K562 (cell line): ENCODE measurements around the gene COX5A. TPM values are rescaled to one million over a fixed set of nuclear protein-coding genes. Genes with fewer than 3 reads are reported as not detected.

ENCODE experiments used
- ATAC-seq: fragments of 200-7000 bp; cut with Tn5 transposase; 3 replicates; pipeline ENCODE4 v1.9.1; 2020; ENCODE audit warnings: moderate library complexity
- BruUV-seq: library from RNA; stranded (reverse); fragments of 400-500 nt; replicated peaks from 2 replicates; lab custom pipeline; 2021; lab: Mats Ljungman, UMichigan
- CTCF ChIA-PET: fragments of 300-600 bp; formaldehyde crosslinking; extraction: SDS; loops from one replicate; lab custom pipeline; 2021; ENCODE audit warnings: low intra/inter-chr PET ratio; lab: Yijun Ruan, JAX
- POLR2A ChIA-PET: fragments of 300-600, 350-650 bp; sonication (Branson Sonifier 250); formaldehyde crosslinking; extraction: SDS; loops from one replicate; lab custom pipeline; 2021; ENCODE audit warnings: antibody characterized with exemption, inconsistent platforms; lab: Yijun Ruan, JAX
- DNase-seq, 4 experiments: peaks; one replicate each; pipeline versions ENCODE4 v3.0.0 to v3.0.0-alpha.2; 2011 to 2018; ENCODE audit warnings: low spot score in 3 of 4, mixed read lengths in 3 of 4; ENCODE audit errors: extremely low read depth in 1 of 4
- FAIRE-seq: peaks from 2 replicates; lab custom pipeline; 2011; peaks lifted over from hg19 to GRCh38; lab: Jason Lieb, UNC
- H2AFZ ChIP-seq: 2 replicates; pipeline ENCODE4 v1.6.0; 2011; ENCODE audit warnings: low read depth, low read length, control low read depth, inconsistent platforms
- H3K27ac ChIP-seq: fragments of 200-600 bp; 3 replicates; pipeline ENCODE4 v1.8.0; 2011; ENCODE audit warnings: low read depth, mild to moderate bottlenecking, control low read depth, inconsistent platforms, low read length, moderate library complexity, mixed read lengths; ENCODE audit errors: extremely low read depth
- H3K27me3 ChIP-seq, 2 experiments: fragments of 300-600 bp in 1 of 2; 2 replicates in 1 of 2; 3 replicates in 1 of 2; pipeline versions ENCODE4 v1.6.0 to v1.8.0; 2011; ENCODE audit warnings: inconsistent platforms in 2 of 2, low read length in 2 of 2, mild to moderate bottlenecking in 1 of 2, mixed read lengths in 1 of 2, moderate library complexity in 1 of 2; ENCODE audit not compliant: control insufficient read depth in 2 of 2, insufficient read depth in 2 of 2
- H3K36me3 ChIP-seq: fragments of 300-600 bp; 3 replicates; pipeline ENCODE4 v1.8.0; 2011; ENCODE audit warnings: mild to moderate bottlenecking, low read length, inconsistent platforms; ENCODE audit not compliant: control insufficient read depth, insufficient read depth
- H3K4me1 ChIP-seq, 2 experiments: fragments of 200-600 bp in 1 of 2; replicated peaks in 1 of 2; 2 replicates in 1 of 2; 3 replicates in 1 of 2; pipeline versions ENCODE4 v1.5.1 to v1.8.0; 2011; ENCODE audit warnings: inconsistent platforms in 2 of 2, low read length in 2 of 2, mild to moderate bottlenecking in 1 of 2, mixed read lengths in 1 of 2, moderate library complexity in 1 of 2; ENCODE audit not compliant: control insufficient read depth in 2 of 2, insufficient read depth in 2 of 2
- H3K4me2 ChIP-seq: 2 replicates; pipeline ENCODE4 v1.6.1; 2011; ENCODE audit warnings: low read length, control low read depth, inconsistent platforms, mixed read lengths; ENCODE audit not compliant: insufficient read depth
- H3K4me3 ChIP-seq: fragments of 200-600 bp; sonication (generic), shearing (Covaris generic); 2 replicates; pipeline ENCODE4 v1.5.1; 2016; ENCODE audit warnings: control low read depth, inconsistent platforms
- H3K79me2 ChIP-seq: fragments of 200-600 bp; 3 replicates; pipeline ENCODE4 v1.8.0; 2011; ENCODE audit warnings: low read length, inconsistent platforms; ENCODE audit not compliant: control insufficient read depth, insufficient read depth
- H3K9ac ChIP-seq, 2 experiments: 2 replicates each; pipeline versions ENCODE4 v1.6.0 to v1.6.1; 2011; ENCODE audit warnings: low read depth in 2 of 2, low read length in 2 of 2, control low read depth in 1 of 2, inconsistent platforms in 1 of 2, mild to moderate bottlenecking in 1 of 2, mixed read lengths in 1 of 2; ENCODE audit not compliant: insufficient read depth in 1 of 2
- H3K9me1 ChIP-seq: one replicate; pipeline ENCODE4 v1.6.0; 2011; ENCODE audit warnings: inconsistent platforms, mild to moderate bottlenecking, low read length, moderate library complexity; ENCODE audit not compliant: control insufficient read depth, insufficient read depth
- H3K9me3 ChIP-seq: replicated peaks from 2 replicates; pipeline ENCODE4 v1.5.1; 2011; ENCODE audit warnings: low read depth, low read length, inconsistent platforms; ENCODE audit not compliant: control insufficient read depth, insufficient read depth
- H4K20me1 ChIP-seq: replicated peaks from 2 replicates; pipeline ENCODE4 v1.6.1; 2011; ENCODE audit warnings: low read length, inconsistent platforms, mixed read lengths; ENCODE audit not compliant: control insufficient read depth, insufficient read depth
- CSDE1 ChIP-seq, 2 experiments: fragments of 450-650 bp; IDR thresholded peaks; 2 replicates each; pipeline ENCODE4 v1.6.1; 2016; ENCODE audit warnings: mild to moderate bottlenecking in 1 of 2
- ZNF282 ChIP-seq: sonication (generic); formaldehyde crosslinking; IDR thresholded peaks from 2 replicates; pipeline ENCODE4 v1.8.1; 2023; ENCODE audit warnings: missing genetic modification reagents
- WGBS: fragments of 100-300 bp; shearing (Covaris generic); methylation state at CpG from one replicate; pipeline ENCODE4 v1.1.6; 2016; ENCODE audit warnings: low coverage, mixed read lengths; ENCODE audit not compliant: insufficient coverage; ENCODE audit errors: missing lambda C conversion rate; 5-methylcytosine and 5-hydroxymethylcytosine counted together
- in situ Hi-C: fragments of 300-500 bp; cut with MboI; formaldehyde crosslinking; loops from 4 replicates; pipeline ENCODE4 v1.15.0; 2018; ENCODE audit warnings: inconsistent platforms, mixed read lengths
- intact Hi-C: fragments of 100-400 bp; cut with micrococcal nuclease; formaldehyde crosslinking; loops from 2 replicates; pipeline ENCODE4 v1.14.2; 2022
- polyA plus RNA-seq, 8 experiments: library from polyadenylated mRNA; depleted of rRNA in 4 of 8; stranded (reverse) in 5 of 8; unstranded in 3 of 8; fragments of >200 nt; fragmentation: Nextera tagmentation in 2 of 8; fragmentation: Illumina TruSeq in 1 of 8; extraction: Ambion mirVana in 2 of 8; extraction: Trizol in 1 of 8; gene quantifications; 2 replicates each; pipeline versions ENCODE4 v1.2.1 to v1.2.3, GENCODE V29; 2011 to 2014; ENCODE audit warnings: inconsistent platforms in 1 of 8, missing spikeins in 1 of 8
- total RNA-seq, 7 experiments: library from RNA; depleted of rRNA in 6 of 7; stranded (reverse); fragments of >200 nt in 6 of 7; fragmentation: Illumina TruSeq in 2 of 7; extraction: Trizol in 2 of 7; gene quantifications; 2 replicates each; pipeline versions ENCODE4 v1.2.1 to v1.2.3, GENCODE V29; 2011 to 2021; ENCODE audit warnings: low replicate concordance in 1 of 7
- TF ChIP-seq, protein P1 (sequence below): sonication (generic); formaldehyde crosslinking; IDR thresholded peaks from 2 replicates; pipeline ENCODE4 v1.8.1; 2022; ENCODE audit warnings: missing genetic modification reagents
- TF ChIP-seq, protein P2 (sequence below), 2 experiments: fragments of 450-650 bp in 1 of 2; sonication (generic) in 1 of 2; formaldehyde crosslinking in 1 of 2; IDR thresholded peaks in 1 of 2; conservative IDR thresholded peaks in 1 of 2; 2 replicates each; pipeline versions ENCODE4 v1.6.1 to v1.8.1; 2016 to 2023; ENCODE audit warnings: mild to moderate bottlenecking in 2 of 2, moderate library complexity in 2 of 2, inconsistent platforms in 1 of 2, missing genetic modification reagents in 1 of 2

COX5A gene
- total and polyA plus RNA-seq, 9 of the 15 experiments (the other 6 are each of a cell fraction or from before 2014, with no cell fraction given), result 86.8 to 553 (median 371) TPM

DNA sequence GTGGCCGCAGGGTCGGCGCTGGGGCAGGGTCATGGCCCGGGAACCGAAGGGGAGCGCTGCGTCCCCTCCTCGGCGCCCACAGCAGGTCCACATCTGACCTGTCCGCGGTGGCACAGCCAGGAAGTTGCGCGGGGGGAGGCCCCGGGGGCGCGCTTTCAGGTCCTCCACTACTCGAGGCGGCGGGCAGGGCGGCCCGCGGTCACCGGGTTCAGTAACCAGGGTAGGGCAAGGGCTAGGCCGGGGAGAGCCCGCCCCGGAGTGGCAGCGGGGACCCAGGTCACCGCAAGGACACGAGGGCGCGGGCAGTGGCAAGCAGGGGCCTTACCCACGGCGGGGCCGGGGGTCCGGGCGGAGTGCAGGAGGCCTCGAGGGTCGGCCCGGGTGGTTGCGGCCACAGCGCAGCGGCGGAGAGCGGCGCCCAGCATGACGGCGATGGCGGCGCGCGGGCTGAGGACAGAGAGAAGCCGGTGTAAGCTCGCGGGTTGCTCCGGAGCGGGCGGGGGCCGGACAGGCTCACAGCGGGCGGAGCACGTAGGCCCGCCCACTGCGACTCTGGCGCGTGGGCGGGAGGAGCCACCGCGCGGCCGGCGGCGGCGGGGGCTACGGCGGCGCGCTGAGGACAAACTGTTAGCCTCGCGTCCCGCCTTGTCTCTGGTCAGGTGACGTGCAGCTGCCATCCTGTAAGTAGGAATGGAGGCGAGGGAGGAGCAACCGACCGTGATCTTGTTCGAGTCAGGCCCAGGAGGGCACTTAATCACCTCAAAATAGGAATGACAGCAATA, at the start of gene COX5A (continued):
- TF ChIP-seq ZNF282 (CRISPR knock-in tag), result 0 out of 2 replicates have a peak, but pooled peaks have one; percentile 64
- TF ChIP-seq, protein P1, sequence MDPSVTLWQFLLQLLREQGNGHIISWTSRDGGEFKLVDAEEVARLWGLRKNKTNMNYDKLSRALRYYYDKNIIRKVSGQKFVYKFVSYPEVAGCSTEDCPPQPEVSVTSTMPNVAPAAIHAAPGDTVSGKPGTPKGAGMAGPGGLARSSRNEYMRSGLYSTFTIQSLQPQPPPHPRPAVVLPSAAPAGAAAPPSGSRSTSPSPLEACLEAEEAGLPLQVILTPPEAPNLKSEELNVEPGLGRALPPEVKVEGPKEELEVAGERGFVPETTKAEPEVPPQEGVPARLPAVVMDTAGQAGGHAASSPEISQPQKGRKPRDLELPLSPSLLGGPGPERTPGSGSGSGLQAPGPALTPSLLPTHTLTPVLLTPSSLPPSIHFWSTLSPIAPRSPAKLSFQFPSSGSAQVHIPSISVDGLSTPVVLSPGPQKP (CRISPR knock-in tag), result no peak

DNA sequence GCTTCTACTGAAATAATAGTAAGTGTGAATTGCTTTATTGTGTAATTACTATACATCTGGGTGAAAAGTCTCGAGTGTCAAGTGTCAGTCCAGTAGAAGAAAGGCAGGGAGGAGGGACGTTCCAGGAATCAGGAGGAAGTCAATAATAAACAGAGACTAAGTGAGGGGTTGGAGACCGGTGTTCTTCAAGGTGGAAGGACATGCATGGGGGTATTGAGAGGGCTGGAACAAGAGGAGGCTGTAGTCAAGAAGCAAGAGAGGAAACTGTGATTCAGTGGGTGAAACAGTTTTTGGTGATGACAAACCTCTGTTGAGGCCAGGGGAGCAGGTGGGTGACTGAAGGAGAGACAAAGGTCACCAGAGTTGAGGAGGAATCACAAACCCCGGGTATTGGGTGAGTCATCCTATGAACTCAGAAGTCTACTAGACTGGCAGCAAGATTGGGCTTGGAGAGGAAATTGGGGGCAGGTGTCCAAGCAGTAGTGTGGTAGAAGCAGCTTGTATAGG, 45.9 kb upstream of the COX5A start:
- Histone ChIP-seq H4K20me1 (no peaks in the 10 kb centered on the region; the same call in 1 of the 2 replicates), H3K9me1 (no peaks in the 10 kb centered on the region), H3K36me3 (no peaks in the 10 kb centered on the region), H3K27me3 (peaks cover 20 to 44% of the 10 kb centered on the region in 2 experiments), H3K9me3 (no peaks in the 10 kb centered on the region; the same call in 1 of the 2 replicates), H3K9ac (no peak overlapping the region), H3K27ac (no peak overlapping the region), H3K4me3 (no peak overlapping the region), H2AFZ (no peak overlapping the region), H3K4me2 (no peak overlapping the region), H3K79me2 (no peaks in the 10 kb centered on the region), H3K4me1 (no peaks in the 10 kb centered on the region)
- no TSS peak for BruUV-seq
- in situ Hi-C loops, result no loop called here
- ChIA-PET CTCF (no interaction called here), POLR2A (interaction anchor here (0.7 kb wide), 1 partner anchor 220 kb away, joined by 3 read pairs; no protein-coding TSS in a partner anchor)
- TF ChIP-seq, protein P2, sequence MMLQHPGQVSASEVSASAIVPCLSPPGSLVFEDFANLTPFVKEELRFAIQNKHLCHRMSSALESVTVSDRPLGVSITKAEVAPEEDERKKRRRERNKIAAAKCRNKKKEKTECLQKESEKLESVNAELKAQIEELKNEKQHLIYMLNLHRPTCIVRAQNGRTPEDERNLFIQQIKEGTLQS (IDR thresholded peaks at IDR 0.05), result peak; percentile 45; the same call in 1 of the 2 replicates
- TF ChIP-seq, protein P2 (CRISPR knock-in tag; conservative IDR thresholded peaks at IDR 0.05), result no peak
- TF ChIP-seq CSDE1 (IDR thresholded peaks at IDR 0.05), result no peak
- FAIRE-seq, result no peak
- WGBS, result 0% methylated on average over 4 of the region's 4 CpGs
- intact Hi-C loops, result no loop called here
- no peak for ATAC-seq
- peak in 1 of 4 experiments; percentile 9 for DNase-seq
